CD4-positive, CD25-positive, alpha-beta regulatory T cell (primary cell): Measurements from ENCODE around the gene WRNIP1. TPM values are rescaled to one million over a fixed set of nuclear protein-coding genes. Genes with fewer than 3 reads are reported as not detected.

Experiments
- ATAC-seq, 2 donors: fragments of 150-1000 bp; cut with Tn5 transposase; one replicate each; pipeline ENCODE4 v1.10.0; 2021; ENCODE audit warnings: low read depth in 2 of 2, moderate number of reproducible peaks in 2 of 2, moderate library complexity in 1 of 2
- DNase-seq, 3 donors: peaks; one replicate each; pipeline versions ENCODE4 v3.0.0 to v3.0.0-alpha.2; 2012 to 2022; ENCODE audit warnings: mixed read lengths in 1 of 3
- H3K27ac ChIP-seq: one replicate; pipeline ENCODE4 v1.7.0; 2013; ENCODE audit warnings: mild to moderate bottlenecking, low read length; ENCODE audit not compliant: insufficient read depth, poor library complexity, severe bottlenecking
- H3K27me3 ChIP-seq: one replicate; pipeline ENCODE4 v1.7.0; 2013; ENCODE audit warnings: low read length; ENCODE audit not compliant: control insufficient read depth, insufficient read depth
- H3K36me3 ChIP-seq: one replicate; pipeline ENCODE4 v1.7.0; 2013; ENCODE audit warnings: mild to moderate bottlenecking, low read length, moderate library complexity; ENCODE audit not compliant: control insufficient read depth, insufficient read depth
- H3K4me1 ChIP-seq: 2 replicates; pipeline ENCODE4 v1.7.0; 2013; ENCODE audit warnings: mild to moderate bottlenecking, low read length; ENCODE audit not compliant: insufficient read depth, control insufficient read depth, poor library complexity, severe bottlenecking
- H3K4me3 ChIP-seq: one replicate; pipeline ENCODE4 v1.7.0; 2013; ENCODE audit warnings: low read depth, mild to moderate bottlenecking, low read length, moderate library complexity
- H3K9me3 ChIP-seq, 2 experiments: 1 replicate in 1 of 2; 2 replicates in 1 of 2; pipeline ENCODE4 v1.7.0; 2013; ENCODE audit warnings: low read length in 2 of 2, mild to moderate bottlenecking in 1 of 2, moderate library complexity in 1 of 2; ENCODE audit not compliant: control insufficient read depth in 2 of 2
- H3K27ac Mint-ChIP-seq, 3 donors: one replicate each; pipeline ENCODE4 v1.8.0; 2020 to 2022; ENCODE audit warnings: mild to moderate bottlenecking in 3 of 3, mixed read lengths in 3 of 3, moderate library complexity in 2 of 3
- H3K27me3 Mint-ChIP-seq: one replicate; pipeline ENCODE4 v1.8.0; 2022; ENCODE audit warnings: mild to moderate bottlenecking, mixed read lengths
- H3K36me3 Mint-ChIP-seq: one replicate; pipeline ENCODE4 v1.8.0; 2020; ENCODE audit warnings: mixed read lengths
- H3K4me1 Mint-ChIP-seq, 4 donors: one replicate each; pipeline ENCODE4 v1.8.0; 2020 to 2022; ENCODE audit warnings: mixed read lengths in 4 of 4, mild to moderate bottlenecking in 1 of 4
- H3K4me3 Mint-ChIP-seq, 4 donors: one replicate each; pipeline ENCODE4 v1.8.0; 2020 to 2022; ENCODE audit warnings: mild to moderate bottlenecking in 4 of 4, mixed read lengths in 4 of 4, moderate library complexity in 3 of 4
- H3K9me3 Mint-ChIP-seq, 7 donors: one replicate each; pipeline ENCODE4 v1.8.0; 2020 to 2022; ENCODE audit warnings: mixed read lengths in 7 of 7, mild to moderate bottlenecking in 3 of 7, moderate library complexity in 2 of 7
- polyA plus RNA-seq, 4 donors: library from polyadenylated mRNA; unstranded; fragments of 300-500 nt; fragmentation: Illumina TruSeq; gene quantifications; one replicate each; pipeline ENCODE4 v1.2.3, GENCODE V29; 2021
- total RNA-seq: library from RNA; stranded (reverse); gene quantifications from one replicate; pipeline ENCODE4 v1.2.3, GENCODE V29; 2022

The WRNIP1 gene
- total and polyA plus RNA-seq, 5 donors from 2014 or later: 29.6 to 36.7 (median 31.5) TPM

DNA sequence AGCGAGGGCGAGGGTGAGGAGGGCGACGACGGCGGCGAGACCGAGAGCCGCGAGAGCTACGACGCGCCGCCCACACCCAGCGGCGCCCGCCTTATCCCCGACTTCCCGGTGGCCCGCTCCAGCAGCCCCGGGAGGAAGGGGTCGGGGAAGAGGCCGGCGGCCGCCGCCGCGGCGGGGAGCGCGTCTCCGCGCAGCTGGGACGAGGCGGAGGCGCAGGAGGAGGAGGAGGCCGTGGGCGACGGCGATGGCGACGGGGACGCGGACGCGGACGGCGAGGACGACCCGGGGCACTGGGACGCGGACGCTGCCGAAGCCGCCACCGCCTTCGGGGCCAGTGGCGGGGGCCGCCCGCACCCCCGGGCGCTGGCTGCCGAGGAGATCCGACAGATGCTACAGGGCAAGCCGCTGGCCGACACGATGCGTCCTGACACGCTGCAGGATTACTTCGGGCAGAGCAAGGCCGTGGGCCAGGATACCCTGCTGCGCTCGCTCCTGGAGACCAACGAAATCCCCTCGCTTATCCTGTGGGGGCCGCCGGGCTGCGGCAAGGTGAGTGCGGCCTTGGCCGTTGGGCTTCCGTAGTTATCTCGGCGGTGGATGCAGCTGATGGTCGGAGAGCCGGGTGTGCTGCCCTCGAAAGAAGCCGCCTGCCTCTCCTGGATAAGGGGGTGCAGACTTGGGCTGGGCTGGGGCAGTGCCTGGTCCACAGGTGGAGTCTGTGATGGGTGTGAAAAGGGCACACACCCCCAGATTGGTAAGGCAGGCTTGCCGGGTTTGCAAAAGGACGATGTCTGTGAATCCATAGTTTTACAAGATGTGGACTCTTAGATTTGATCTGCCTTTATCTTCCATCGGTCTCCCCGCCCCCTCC lies 938 bp downstream of the WRNIP1 start:
- ATAC-seq (no peak), DNase-seq (peak in 1 of 3 donors; percentile 53)
- Histone ChIP-seq H3K4me3 (peak overlapping the region; percentile 83), H3K36me3 (peaks cover 15% of the 10 kb centered on the region), H3K9me3 (no peaks in the 10 kb centered on the region), H3K27ac (peak overlapping the region; percentile 76), H3K27me3 (no peaks in the 10 kb centered on the region), H3K4me1 (peaks cover 50% of the 10 kb centered on the region)
- H3K9me3 Mint-ChIP-seq: no peaks in the 10 kb centered on the region
- peaks cover 37 to 56% (median 42%) of the 10 kb centered on the region in 4 donors for H3K4me1 Mint-ChIP-seq
- H3K27ac Mint-ChIP-seq: peak overlapping the region; percentile 38 to 89 (median 82)
- peaks cover 8% of the 10 kb centered on the region for H3K36me3 Mint-ChIP-seq
- H3K27me3 Mint-ChIP-seq: peaks cover 17% of the 10 kb centered on the region
- H3K4me3 Mint-ChIP-seq: peak overlapping the region; percentile 94 to 97 (median 94)

DNA sequence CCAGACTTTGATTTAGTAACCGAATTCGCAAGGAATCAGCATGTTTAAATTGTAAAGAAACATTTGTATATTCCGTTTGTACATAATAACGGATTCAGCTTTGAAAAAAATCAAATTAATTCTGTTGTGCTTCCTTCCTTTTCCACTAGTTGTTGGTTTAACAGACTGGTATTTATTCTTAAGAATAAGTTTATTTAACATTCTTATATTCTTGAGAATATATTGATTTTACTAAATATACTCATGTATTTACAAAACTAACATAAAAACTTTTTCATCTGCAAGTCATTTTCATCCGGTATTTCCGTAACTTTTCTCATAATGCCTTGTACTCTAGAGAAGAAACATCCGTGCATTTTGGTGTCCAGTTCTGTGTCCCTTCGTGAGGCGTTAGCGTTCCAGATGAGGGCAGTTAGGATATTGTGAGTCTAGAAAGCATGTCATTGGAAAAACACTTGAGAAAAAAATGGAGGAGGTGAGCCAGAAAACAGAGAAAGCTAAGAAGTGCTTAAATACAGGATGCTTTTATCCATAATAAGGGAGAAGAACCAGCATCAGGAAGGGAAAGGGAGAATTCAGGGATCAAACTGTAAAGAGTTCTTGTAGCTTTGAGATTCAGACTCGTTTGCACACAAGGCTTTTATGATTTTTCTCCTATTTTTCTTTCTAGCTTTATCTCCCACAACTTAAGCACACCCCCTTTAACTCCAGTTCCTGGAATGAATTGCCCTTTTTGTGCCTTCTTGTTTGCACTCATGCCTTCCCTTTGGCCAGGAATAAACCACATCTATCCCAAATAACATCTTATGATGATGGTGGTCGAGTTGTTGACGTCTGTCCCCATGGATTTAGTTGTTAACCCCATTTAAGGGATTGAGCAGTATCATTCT lies 1.8 kb downstream of the WRNIP1 start:
- peaks cover 14% of the 10 kb centered on the region for H3K27me3 Mint-ChIP-seq
- ATAC-seq: no peak
- H3K27ac Mint-ChIP-seq: peak overlapping the region in 2 of 3 donors; percentile 82 to 89
- H3K9me3 Mint-ChIP-seq: no peaks in the 10 kb centered on the region
- Histone ChIP-seq H3K27ac (no peak overlapping the region), H3K27me3 (no peaks in the 10 kb centered on the region), H3K4me1 (peaks cover 46% of the 10 kb centered on the region), H3K9me3 (no peaks in the 10 kb centered on the region), H3K4me3 (peak overlapping the region; percentile 83), H3K36me3 (peaks cover 23% of the 10 kb centered on the region)
- H3K36me3 Mint-ChIP-seq: peaks cover 11% of the 10 kb centered on the region
- H3K4me1 Mint-ChIP-seq: peaks cover 33 to 61% (median 43%) of the 10 kb centered on the region in 4 donors
- peak overlapping the region; percentile 94 to 97 (median 94) for H3K4me3 Mint-ChIP-seq
- DNase-seq: no peak

DNA sequence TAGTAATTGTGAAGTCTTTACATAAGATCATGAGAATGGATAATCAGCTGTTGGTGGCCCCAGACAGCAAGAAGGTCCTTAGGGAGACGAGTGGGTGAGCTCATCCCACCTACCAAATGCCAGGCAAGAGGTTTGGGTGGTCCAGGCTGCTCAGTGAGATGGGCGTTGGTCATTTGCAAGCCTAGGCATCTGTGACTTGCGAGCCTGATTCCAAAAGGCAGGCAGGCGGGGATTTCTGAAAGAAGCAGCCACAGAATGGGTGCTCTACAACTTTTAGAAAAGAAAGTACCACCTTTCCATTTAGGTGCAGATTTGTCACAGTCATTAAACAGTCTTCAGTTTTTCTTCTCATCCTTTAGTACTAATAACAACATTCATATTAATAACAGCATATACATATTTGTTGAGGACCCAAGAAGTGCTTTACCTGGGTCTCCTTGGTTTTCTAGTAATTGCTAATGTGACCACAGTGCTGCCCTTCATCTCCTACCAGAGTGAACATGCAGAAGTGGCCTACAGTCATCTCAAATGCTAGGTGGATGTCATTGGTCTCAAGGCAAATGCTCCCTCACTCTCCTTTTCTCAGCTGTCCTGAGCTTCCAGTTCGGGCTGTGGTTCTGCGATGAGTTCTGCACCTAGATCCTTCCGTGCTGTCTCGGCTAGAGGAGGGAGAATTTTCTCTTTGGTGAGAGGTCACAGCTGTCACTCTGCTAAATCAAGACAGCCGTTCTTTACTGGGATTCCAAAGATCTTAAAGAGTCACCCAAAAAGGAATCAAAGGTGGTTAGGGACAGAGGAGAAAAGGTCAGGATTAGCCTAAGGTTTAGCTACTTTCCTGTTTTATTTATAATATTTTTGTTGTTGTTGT lies 2.7 kb downstream of the WRNIP1 start:
- Histone ChIP-seq H3K9me3 (no peaks in the 10 kb centered on the region), H3K4me1 (peaks cover 46% of the 10 kb centered on the region), H3K4me3 (peak overlapping the region; percentile 83), H3K27ac (no peak overlapping the region), H3K36me3 (peaks cover 25% of the 10 kb centered on the region), H3K27me3 (no peaks in the 10 kb centered on the region)
- DNase-seq: no peak
- Mint-ChIP-seq H3K4me3 (peak overlapping the region; percentile 87 to 97 (median 94)), H3K27ac (peak overlapping the region; percentile 33 to 77 (median 60)), H3K27me3 (peaks cover 14% of the 10 kb centered on the region), H3K36me3 (peaks cover 11% of the 10 kb centered on the region), H3K9me3 (no peaks in the 10 kb centered on the region), H3K4me1 (peaks cover 33 to 68% (median 48%) of the 10 kb centered on the region in 4 donors)
- no peak for ATAC-seq

DNA sequence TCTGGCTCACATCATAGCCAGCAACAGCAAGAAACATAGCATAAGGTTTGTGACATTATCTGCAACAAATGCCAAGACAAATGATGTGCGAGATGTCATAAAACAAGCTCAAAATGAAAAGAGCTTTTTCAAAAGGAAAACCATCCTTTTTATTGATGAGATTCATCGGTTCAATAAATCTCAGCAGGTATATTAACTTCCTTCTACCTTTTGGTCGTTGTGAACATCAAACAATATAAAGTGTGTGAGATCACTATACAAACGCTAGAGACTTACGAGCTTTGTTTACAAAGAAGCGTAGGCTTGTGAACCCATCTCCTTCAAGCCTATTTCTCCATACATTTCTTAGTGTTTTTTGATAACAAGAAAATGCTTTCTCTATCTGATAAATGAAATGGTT lies 3.5 kb downstream of the WRNIP1 start:
- Mint-ChIP-seq H3K4me1 (peaks cover 33 to 75% (median 51%) of the 10 kb centered on the region in 4 donors), H3K9me3 (no peaks in the 10 kb centered on the region), H3K27me3 (peaks cover 14% of the 10 kb centered on the region), H3K36me3 (peaks cover 18% of the 10 kb centered on the region), H3K4me3 (peak overlapping the region; percentile 87 to 97 (median 94)), H3K27ac (peak overlapping the region in 1 of 3 donors; percentile 77)
- no peaks in the 10 kb centered on the region for H3K27me3 ChIP-seq
- H3K27ac ChIP-seq: no peak overlapping the region
- no peak for DNase-seq
- no peak for ATAC-seq
- H3K4me3 ChIP-seq: peak overlapping the region; percentile 83
- peaks cover 31% of the 10 kb centered on the region for H3K36me3 ChIP-seq
- H3K9me3 ChIP-seq: no peaks in the 10 kb centered on the region
- H3K4me1 ChIP-seq: peaks cover 46% of the 10 kb centered on the region

DNA sequence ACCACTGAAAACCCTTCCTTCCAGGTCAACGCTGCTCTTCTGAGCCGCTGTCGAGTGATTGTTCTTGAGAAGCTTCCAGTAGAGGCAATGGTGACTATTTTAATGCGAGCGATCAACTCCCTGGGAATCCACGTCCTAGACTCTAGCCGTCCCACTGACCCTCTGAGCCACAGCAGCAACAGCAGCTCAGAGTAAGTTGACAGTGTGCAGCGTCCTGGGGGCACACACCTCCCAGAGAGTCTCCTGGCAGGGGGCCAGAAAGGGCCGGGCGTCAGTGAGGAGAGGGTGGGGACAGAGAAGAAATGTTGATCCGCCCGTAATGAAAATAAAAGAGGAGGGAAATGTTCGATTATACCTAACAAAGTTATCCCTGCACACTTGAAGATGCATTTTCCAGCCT lies 5.0 kb downstream of the WRNIP1 start:
- Histone ChIP-seq H3K27me3 (no peaks in the 10 kb centered on the region), H3K9me3 (no peaks in the 10 kb centered on the region), H3K4me3 (no peak overlapping the region), H3K27ac (no peak overlapping the region), H3K4me1 (peaks cover 48% of the 10 kb centered on the region), H3K36me3 (peaks cover 41% of the 10 kb centered on the region)
- no peaks in the 10 kb centered on the region for H3K9me3 Mint-ChIP-seq
- H3K4me1 Mint-ChIP-seq: peaks cover 27 to 76% (median 52%) of the 10 kb centered on the region in 4 donors
- DNase-seq (no peak), ATAC-seq (no peak)
- peak overlapping the region in 1 of 3 donors; percentile 48 for H3K27ac Mint-ChIP-seq
- peak overlapping the region in 2 of 4 donors; percentile 43 for H3K4me3 Mint-ChIP-seq
- peaks cover 5% of the 10 kb centered on the region for H3K27me3 Mint-ChIP-seq
- peaks cover 26% of the 10 kb centered on the region for H3K36me3 Mint-ChIP-seq

DNA sequence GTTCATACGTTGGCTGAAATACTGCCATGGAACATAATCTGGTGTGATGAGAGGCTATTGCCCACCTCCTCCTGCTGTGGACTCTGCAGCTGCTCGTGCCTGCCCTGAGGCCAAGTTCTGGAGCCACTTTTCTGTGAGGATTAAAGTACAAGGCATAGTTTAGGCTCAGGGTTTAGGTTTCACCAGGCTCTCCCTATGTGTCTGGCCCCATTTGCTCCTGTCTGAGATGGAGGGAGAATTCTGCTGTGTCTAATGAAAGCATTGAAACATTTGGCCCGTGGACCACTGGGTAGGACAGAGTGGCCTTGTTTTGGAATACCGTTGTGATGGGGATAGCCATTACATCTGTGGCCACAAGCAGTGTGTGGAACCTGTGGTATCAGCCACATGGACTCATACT lies 5.9 kb downstream of the WRNIP1 start:
- peaks cover 44% of the 10 kb centered on the region for H3K36me3 ChIP-seq
- peaks cover 5% of the 10 kb centered on the region for H3K27me3 Mint-ChIP-seq
- peaks cover 46% of the 10 kb centered on the region for H3K4me1 ChIP-seq
- peaks cover 27 to 80% (median 57%) of the 10 kb centered on the region in 4 donors for H3K4me1 Mint-ChIP-seq
- H3K9me3 Mint-ChIP-seq: no peaks in the 10 kb centered on the region
- no peak overlapping the region for H3K27ac ChIP-seq
- no peaks in the 10 kb centered on the region for H3K9me3 ChIP-seq
- no peak for ATAC-seq
- H3K27ac Mint-ChIP-seq: no peak overlapping the region
- H3K36me3 Mint-ChIP-seq: peaks cover 29% of the 10 kb centered on the region
- no peaks in the 10 kb centered on the region for H3K27me3 ChIP-seq
- no peak for DNase-seq
- peak overlapping the region in 2 of 4 donors; percentile 32 to 43 for H3K4me3 Mint-ChIP-seq
- H3K4me3 ChIP-seq: no peak overlapping the region

DNA sequence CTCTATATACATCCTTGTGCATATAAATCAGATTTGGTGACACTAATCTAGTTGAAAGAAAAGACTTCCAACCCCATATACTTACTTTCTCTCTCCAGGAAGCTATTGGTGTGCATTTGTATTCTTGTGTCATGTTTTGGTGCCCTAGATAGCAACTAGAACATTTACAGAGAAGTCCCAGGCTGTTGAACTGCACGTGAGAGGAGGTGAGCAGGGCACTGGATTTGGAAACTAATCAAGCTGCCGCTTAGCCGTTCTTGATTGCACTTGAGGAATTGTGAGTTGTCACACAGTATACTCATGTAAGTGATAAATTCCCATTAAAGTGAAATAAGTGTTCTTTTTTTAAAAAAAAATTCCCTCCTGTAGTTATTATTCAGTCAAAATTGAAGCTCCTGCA lies 7.6 kb downstream of the WRNIP1 start:
- Histone ChIP-seq H3K36me3 (peaks cover 50% of the 10 kb centered on the region), H3K9me3 (no peaks in the 10 kb centered on the region), H3K4me1 (peaks cover 29% of the 10 kb centered on the region), H3K27ac (no peak overlapping the region), H3K27me3 (no peaks in the 10 kb centered on the region), H3K4me3 (no peak overlapping the region)
- Mint-ChIP-seq H3K4me3 (no peak overlapping the region), H3K4me1 (peaks cover 17 to 81% (median 59%) of the 10 kb centered on the region in 4 donors), H3K9me3 (no peaks in the 10 kb centered on the region), H3K36me3 (peaks cover 36% of the 10 kb centered on the region), H3K27me3 (no peaks in the 10 kb centered on the region), H3K27ac (no peak overlapping the region)
- no peak for ATAC-seq
- DNase-seq: no peak
